Liver (tissue), 9 donors: ENCODE data around the gene SLC44A3. TPM values are rescaled to one million over a fixed set of nuclear protein-coding genes. Genes with fewer than 3 reads are reported as not detected.

Experiments
- DNase-seq: peaks from one replicate; pipeline ENCODE4 v3.0.0-alpha.2; 2017; ENCODE audit warnings: low spot score
- H3K27ac ChIP-seq, 2 donors: one replicate each; pipeline ENCODE4 v1.7.0; 2013; ENCODE audit warnings: inconsistent platforms in 2 of 2, low read length in 2 of 2, control low read depth in 1 of 2, low read depth in 1 of 2, mild to moderate bottlenecking in 1 of 2
- H3K27me3 ChIP-seq, 4 donors: one replicate each; pipeline versions ENCODE4 v1.6.1 to v1.7.0; 2013; ENCODE audit warnings: low read length in 3 of 4, inconsistent platforms in 1 of 4, mild to moderate bottlenecking in 1 of 4, moderate library complexity in 1 of 4; ENCODE audit not compliant: control insufficient read depth in 4 of 4, insufficient read depth in 4 of 4
- H3K36me3 ChIP-seq, 4 donors: one replicate each; pipeline versions ENCODE4 v1.6.1 to v1.7.0; 2013; ENCODE audit warnings: low read length in 3 of 4, mild to moderate bottlenecking in 3 of 4, low read depth in 1 of 4, moderate library complexity in 1 of 4; ENCODE audit not compliant: control insufficient read depth in 4 of 4, insufficient read depth in 3 of 4
- H3K4me1 ChIP-seq, 4 donors: one replicate each; pipeline versions ENCODE4 v1.6.1 to v1.7.0; 2013; ENCODE audit warnings: low read length in 3 of 4, mild to moderate bottlenecking in 3 of 4, moderate library complexity in 1 of 4; ENCODE audit not compliant: control insufficient read depth in 4 of 4, insufficient read depth in 4 of 4
- H3K4me3 ChIP-seq, 3 donors: one replicate each; pipeline versions ENCODE4 v1.6.1 to v1.7.0; 2013; ENCODE audit warnings: low read length in 3 of 3, control low read depth in 1 of 3, low read depth in 1 of 3, mild to moderate bottlenecking in 1 of 3
- H3K9ac ChIP-seq, 2 donors: one replicate each; pipeline ENCODE4 v1.7.0; 2013; ENCODE audit warnings: low read length in 2 of 2, mild to moderate bottlenecking in 2 of 2, moderate library complexity in 2 of 2, control low read depth in 1 of 2, low read depth in 1 of 2
- H3K9me3 ChIP-seq, 4 donors: one replicate each; pipeline versions ENCODE4 v1.6.1 to v1.7.0; 2013; ENCODE audit warnings: low read length in 3 of 4; ENCODE audit not compliant: control insufficient read depth in 4 of 4
- CTCF ChIP-seq: fragments of 150-350 bp; IDR thresholded peaks from 2 replicates; pipeline ENCODE4 v1.5.1; 2017; ENCODE audit warnings: improper control_type of control experiment, low read depth, low read length; ENCODE audit not compliant: missing input control
- EGR1 ChIP-seq, 2 donors: IDR thresholded peaks; 2 replicates each; pipeline ENCODE4 v1.6.1; 2016 to 2018; ENCODE audit warnings: antibody characterized with exemption in 2 of 2, low read depth in 2 of 2
- HNF4G ChIP-seq: IDR thresholded peaks from 2 replicates; pipeline ENCODE4 v1.6.1; 2016; ENCODE audit warnings: antibody characterized with exemption
- RAD21 ChIP-seq, 2 donors: IDR thresholded peaks; 2 replicates each; pipeline ENCODE4 v1.6.1; 2016; ENCODE audit warnings: antibody characterized with exemption in 2 of 2, mild to moderate bottlenecking in 2 of 2
- REST ChIP-seq: IDR thresholded peaks from 2 replicates; pipeline ENCODE4 v1.6.1; 2016; ENCODE audit warnings: antibody characterized with exemption, mild to moderate bottlenecking
- RXRA ChIP-seq, 2 donors: IDR thresholded peaks; 2 replicates each; pipeline ENCODE4 v1.6.1; 2017 to 2018; ENCODE audit warnings: antibody characterized with exemption in 2 of 2, mild to moderate bottlenecking in 1 of 2
- SP1 ChIP-seq: IDR thresholded peaks from 2 replicates; pipeline ENCODE4 v1.6.1; 2018; ENCODE audit warnings: antibody characterized with exemption, mild to moderate bottlenecking
- TAF1 ChIP-seq: conservative IDR thresholded peaks from 2 replicates; pipeline ENCODE4 v1.6.1; 2016; ENCODE audit warnings: antibody characterized with exemption, mild to moderate bottlenecking
- YY1 ChIP-seq: IDR thresholded peaks from 2 replicates; pipeline ENCODE4 v1.6.1; 2016; ENCODE audit warnings: antibody characterized with exemption, mild to moderate bottlenecking
- ZBTB33 ChIP-seq: IDR thresholded peaks from 2 replicates; pipeline ENCODE4 v1.6.1; 2016; ENCODE audit warnings: antibody characterized with exemption
- WGBS: extraction: QIAGEN DNeasy Blood & Tissue Kit; methylation state at CpG from one replicate; pipeline ENCODE4 v1.1.7; 2013; 5-methylcytosine and 5-hydroxymethylcytosine counted together
- polyA plus RNA-seq, 2 donors: library from polyadenylated mRNA; stranded (reverse) in 1 of 2; unstranded in 1 of 2; fragments of 200-250 nt in 1 of 2; fragments of >200 nt in 1 of 2; fragmentation: Nextera tagmentation in 1 of 2; extraction: Ambion mirVana in 1 of 2; gene quantifications; one replicate each; pipeline versions ENCODE4 v1.2.1 to v1.2.3, GENCODE V29; 2013 to 2015
- total RNA-seq, 2 donors: library from RNA; depleted of rRNA; stranded (reverse); fragments of >200 nt; gene quantifications; one replicate each; pipeline ENCODE4 v1.2.3, GENCODE V29; 2014
- TF ChIP-seq, protein P1 (sequence below): IDR thresholded peaks from 2 replicates; pipeline ENCODE4 v1.6.1; 2016; ENCODE audit warnings: antibody characterized with exemption
- donor health status: healthy.
- donor health status: healthy.
- donor health status: healthy.
- donor health status: healthy.
- donor health status: healthy.

Gene SLC44A3
- total and polyA plus RNA-seq, 4 donors: 2.4 to 2.8 (median 2.7) TPM

DNA sequence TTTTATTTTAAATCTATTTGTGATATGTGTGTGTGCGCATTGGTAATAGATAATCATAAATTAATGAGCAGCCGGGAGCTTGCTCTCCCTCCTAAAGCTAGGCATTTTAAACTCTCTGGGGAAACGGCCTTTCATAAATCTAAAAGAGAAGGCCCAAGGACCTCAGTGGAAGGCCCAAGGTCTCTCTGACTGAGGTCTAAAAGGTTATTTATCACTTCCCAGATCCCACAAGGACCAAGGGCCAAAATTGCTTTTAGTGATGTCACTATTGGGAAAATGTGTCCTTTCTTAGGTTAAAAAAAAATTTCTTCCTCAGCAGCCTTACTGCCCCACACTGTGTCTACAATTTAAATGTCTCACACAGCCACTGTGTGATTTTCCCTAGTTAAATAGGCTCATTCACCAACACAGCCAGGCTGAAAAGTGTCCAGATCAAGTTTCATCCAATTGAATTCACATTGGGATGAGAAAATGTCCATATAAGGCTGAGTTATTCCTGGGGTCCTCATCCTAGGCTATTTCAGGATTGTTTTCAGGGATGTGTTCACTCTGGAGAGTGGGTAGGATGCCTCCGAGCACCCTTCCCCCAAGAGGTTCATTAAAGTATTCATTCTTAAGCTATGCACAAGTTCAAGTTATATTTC, 46.1 kb downstream of the SLC44A3 start:
- 87% methylated on average over 4 of the region's 4 CpGs for WGBS

More for the DNA sequence above, 46.1 kb downstream of the SLC44A3 start:
- no peak overlapping the region for H3K27ac ChIP-seq
- H3K9ac ChIP-seq: no peak overlapping the region
- H3K36me3 ChIP-seq: peaks cover 0 to 3% (median 0%) of the 10 kb centered on the region in 4 donors
- no peaks in the 10 kb centered on the region for H3K27me3 ChIP-seq
- no peak overlapping the region for H3K4me3 ChIP-seq
- H3K4me1 ChIP-seq: no peaks in the 10 kb centered on the region
- TF ChIP-seq EGR1 (IDR thresholded peaks at IDR 0.05; ENCODE audit: low read depth in 2 of 2) (no peak), HNF4G (no peak), ZBTB33 (no peak), TAF1 (no peak), CTCF (no peak), REST (no peak), RXRA (IDR thresholded peaks at IDR 0.05) (no peak), YY1 (no peak), SP1 (no peak), RAD21 (IDR thresholded peaks at IDR 0.05) (no peak)
- TF ChIP-seq, protein P1, sequence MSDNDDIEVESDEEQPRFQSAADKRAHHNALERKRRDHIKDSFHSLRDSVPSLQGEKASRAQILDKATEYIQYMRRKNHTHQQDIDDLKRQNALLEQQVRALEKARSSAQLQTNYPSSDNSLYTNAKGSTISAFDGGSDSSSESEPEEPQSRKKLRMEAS: no peak
- DNase-seq: no peak
- H3K9me3 ChIP-seq: no peaks in the 10 kb centered on the region
